Panc1 (cell line): ENCODE data around the gene BMP2K. TPM values are rescaled to one million over a fixed set of nuclear protein-coding genes. Genes with fewer than 3 reads are reported as not detected.

Experiments
- ATAC-seq: fragments of 200-7000 bp; cut with Tn5 transposase; 2 replicates; pipeline ENCODE4 v1.9.1; 2020; ENCODE audit warnings: mild to moderate bottlenecking, moderate library complexity
- BruUV-seq: library from RNA; stranded (reverse); fragments of 400-500 nt; replicated peaks from 2 replicates; lab custom pipeline; 2021; lab: Mats Ljungman, UMichigan
- CTCF ChIA-PET: fragments of 300-600 bp; sonication (Branson Sonifier 250); formaldehyde crosslinking; loops from one replicate; lab custom pipeline; 2022; ENCODE audit warnings: antibody characterized with exemption; lab: Charles Lee
- POLR2A ChIA-PET: fragments of 300-600 bp; sonication (Branson Sonifier 250); formaldehyde crosslinking; loops from one replicate; lab custom pipeline; 2022; ENCODE audit warnings: antibody characterized with exemption; lab: Charles Lee
- DNase-seq: peaks from one replicate; pipeline ENCODE4 v3.0.0-alpha.2; 2010; ENCODE audit warnings: low read depth, low spot score
- H3K27ac ChIP-seq: 2 replicates; pipeline ENCODE4 v1.5.1; 2011; ENCODE audit warnings: mild to moderate bottlenecking, low read length, inconsistent platforms
- H3K27me3 ChIP-seq: fragments of 200-500 bp; sonication (Bioruptor generic); 2 replicates; pipeline ENCODE4 v1.6.0; 2014; ENCODE audit warnings: low read length, inconsistent platforms; ENCODE audit not compliant: control insufficient read depth, insufficient read depth
- H3K36me3 ChIP-seq: fragments of 200-500 bp; sonication (Bioruptor generic); 2 replicates; pipeline ENCODE4 v1.5.1; 2014; ENCODE audit warnings: inconsistent platforms, mild to moderate bottlenecking, low read length, moderate library complexity; ENCODE audit not compliant: control insufficient read depth, insufficient read depth
- H3K4me1 ChIP-seq: 2 replicates; pipeline ENCODE4 v1.5.1; 2011; ENCODE audit warnings: inconsistent platforms, mild to moderate bottlenecking, low read length, moderate library complexity; ENCODE audit not compliant: control insufficient read depth, insufficient read depth
- H3K4me3 ChIP-seq, 2 experiments: 2 replicates each; pipeline ENCODE4 v1.5.1; 2011 to 2012; ENCODE audit warnings: low read depth in 2 of 2, low read length in 2 of 2, mild to moderate bottlenecking in 2 of 2, inconsistent platforms in 1 of 2, moderate library complexity in 1 of 2
- H3K9me3 ChIP-seq: fragments of 200-500 bp; sonication (Bioruptor generic); 2 replicates; pipeline ENCODE4 v1.5.1; 2014; ENCODE audit warnings: low read depth, mild to moderate bottlenecking, inconsistent platforms, low read length, moderate library complexity; ENCODE audit not compliant: control insufficient read depth, insufficient read depth
- CTCF ChIP-seq: fragments of 450-650 bp; IDR thresholded peaks from 2 replicates; pipeline ENCODE4 v1.5.1; 2017; ENCODE audit warnings: mild to moderate bottlenecking
- POLR2AphosphoS5 ChIP-seq: IDR thresholded peaks from 2 replicates; pipeline ENCODE4 v1.6.1; 2012; ENCODE audit warnings: mild to moderate bottlenecking, low read depth, low read length, moderate library complexity
- REST ChIP-seq, 2 experiments: IDR thresholded peaks; 2 replicates each; pipeline ENCODE4 v1.6.1; 2011 to 2012; ENCODE audit warnings: low read depth in 2 of 2, control low read depth in 1 of 2, low read length in 1 of 2, mild to moderate bottlenecking in 1 of 2, moderate library complexity in 1 of 2; ENCODE audit not compliant: insufficient read depth in 1 of 2
- SIN3A ChIP-seq: IDR thresholded peaks from 2 replicates; pipeline ENCODE4 v1.6.1; 2012; ENCODE audit warnings: low read depth, mild to moderate bottlenecking, low read length, moderate library complexity, borderline replicate concordance; ENCODE audit not compliant: insufficient read depth
- TCF7L2 ChIP-seq: IDR thresholded peaks from 2 replicates; pipeline ENCODE4 v1.6.1; 2011; ENCODE audit warnings: mild to moderate bottlenecking, low read depth, low read length, inconsistent platforms
- in situ Hi-C: cut with HindIII; loops from 2 replicates; pipeline ENCODE4 v1.10.0; 2016; ENCODE audit warnings: low sequenced_read_pairs, low pct_unique_long_range_greater_than_20kb
- intact Hi-C: fragments of 100-400 bp; cut with micrococcal nuclease; formaldehyde crosslinking; loops from one replicate; pipeline ENCODE4 v1.10.0; 2022; ENCODE audit not compliant: unreplicated experiment
- total RNA-seq: library from RNA; stranded (reverse); gene quantifications from one replicate; pipeline ENCODE4 v1.2.1, GENCODE V29; 2021; ENCODE audit not compliant: unreplicated experiment

Gene BMP2K
- total RNA-seq, 1 experiment from 2014 or later = 23.3 TPM

- H3K27ac ChIP-seq = no peak overlapping the region
- no peak overlapping the region for H3K4me3 ChIP-seq
- in situ Hi-C loops = no loop called here
- TF ChIP-seq TCF7L2 (no peak), POLR2AphosphoS5 (no peak), SIN3A (no peak), REST (IDR thresholded peaks at IDR 0.05; ENCODE audit: insufficient read depth in 1 of 2, low read depth in 2 of 2, low read length in 1 of 2) (no peak), CTCF (no peak)
- H3K27me3 ChIP-seq = no peaks in the 10 kb centered on the region
- no peaks in the 10 kb centered on the region for H3K9me3 ChIP-seq
- ATAC-seq (no peak), DNase-seq (no peak)
- BruUV-seq = no TSS peak
- intact Hi-C loops = no loop called here
- ChIA-PET POLR2A (no interaction called here), CTCF (no interaction called here)
- no peaks in the 10 kb centered on the region; the same call in 1 of the 2 replicates for H3K36me3 ChIP-seq
- no peaks in the 10 kb centered on the region for H3K4me1 ChIP-seq
These were observed 69.3 kb downstream of the BMP2K start for GRCh38 chr4:78845472-78845871.

GRCh38 chr4:78846258-78846657 is 70.1 kb downstream of the BMP2K start:
- in situ Hi-C loops = no loop called here
- BruUV-seq = no TSS peak
- no peaks in the 10 kb centered on the region for H3K9me3 ChIP-seq
- intact Hi-C loops = no loop called here
- ChIA-PET CTCF (no interaction called here), POLR2A (no interaction called here)
- DNase-seq (no peak), ATAC-seq (no peak)
- no peaks in the 10 kb centered on the region for H3K27me3 ChIP-seq
- H3K27ac ChIP-seq = no peak overlapping the region
- TF ChIP-seq REST (IDR thresholded peaks at IDR 0.05; ENCODE audit: insufficient read depth in 1 of 2, low read depth in 2 of 2, low read length in 1 of 2) (no peak), TCF7L2 (no peak), SIN3A (no peak), CTCF (no peak), POLR2AphosphoS5 (no peak)
- H3K4me1 ChIP-seq = no peaks in the 10 kb centered on the region
- H3K36me3 ChIP-seq = no peaks in the 10 kb centered on the region; the same call in 1 of the 2 replicates
- H3K4me3 ChIP-seq = no peak overlapping the region
